ENCODE measurements around the gene RPS19BP1. TPM values are rescaled to one million over a fixed set of nuclear protein-coding genes. Genes with fewer than 3 reads are reported as not detected.
A peak's percentile ranks its signal among the peaks of the same experiment; 100 is the strongest.

RPS19BP1 gene
- total RNA-seq (2021; ENCODE audit: unreplicated experiment) (80.4 TPM), Bru-seq, nascent RNA (percentile 88 among the genes with signal in this experiment), BruChase-seq, experiment 1, labeled RNA remaining after a 6-hour chase (percentile 87 among the genes with signal in this experiment), BruChase-seq, experiment 2, labeled RNA remaining after a 2-hour chase (percentile 82 among the genes with signal in this experiment)
- polyA plus RNA-seq (2012), result 69.1 and 86.9 TPM in 2 replicates
- long read RNA-seq, transcript RPS19BP1-201 (4 exons, 927 nt), result major isoform, 57 of 64 reads
- long read RNA-seq, partial matches to known transcripts, result 0 of 64 reads
- long read RNA-seq, other reads (novel, unspliced or antisense), result 7 of 64 reads

GRCh38 chr22:39532215-39533073, at the start of gene RPS19BP1:
RPS19BP1 (minus strand) TSS chr22:39532748; CDS start chr22:39532738, 10 bp downstream.
- H3K9me3 ChIP-seq (ENCODE audit: control insufficient read depth in 1 of 2, insufficient read depth in 1 of 2, low read depth in 1 of 2, low read length in 2 of 2), result no peaks in the 10 kb centered on the region
- no TSS peak for BruUV-seq (replicated peaks)
- no peaks in the 10 kb centered on the region for H3K9me2 ChIP-seq (ENCODE audit: insufficient read depth)
- H3K79me2 ChIP-seq (ENCODE audit: insufficient read depth, low read length), result peaks cover 48% of the 10 kb centered on the region
- intact Hi-C loops (cut with micrococcal nuclease), result loop anchor here (2.0 to 10.0 kb wide), 3 partner anchors 134 to 815 kb away; partner anchors contain the start of genes ADSL and TAB1
- RAD21 ChIA-PET (ENCODE audit: low non-redundant PET in 1 of 2, low total read pairs in 2 of 2, uncharacterized antibody in 2 of 2, unreplicated experiment in 2 of 2), result no interaction called here
- H3K36me3 ChIP-seq (ENCODE audit: control insufficient read depth in 1 of 2, insufficient read depth in 2 of 2, low read length in 2 of 2), result peaks cover 4 to 24% of the 10 kb centered on the region in 2 experiments; a peak in 3 of 4 replicates
- H3K27ac ChIP-seq (ENCODE audit: low read depth, low read length), result peak within 1 kb of the TSS; percentile 94
- H2AFZ ChIP-seq (ENCODE audit: low read depth, low read length, poor library complexity, severe bottlenecking), result peak within 1 kb of the TSS; percentile 61
- H3K4me1 ChIP-seq (ENCODE audit: control insufficient read depth in 1 of 2, insufficient read depth in 2 of 2, low read length in 2 of 2), result peaks cover 36 to 57% of the 10 kb centered on the region in 2 experiments
- CTCF ChIA-PET, result interaction anchor here (0.6 to 2.0 kb wide), 2 partner anchors 36 to 492 kb away, joined by 3 to 5 read pairs; no protein-coding TSS in a partner anchor
- peak within 1 kb of the TSS; percentile 95 for H3K4me2 ChIP-seq (ENCODE audit: low read length)
- peak; percentile 83 for ATAC-seq
- POLR2A ChIA-PET, result interaction anchor here (0.5 to 1.2 kb wide), 3 partner anchors 12 to 511 kb away, joined by 3 to 4 read pairs (median 3); partner anchors contain the start of gene ATF4
- no peaks in the 10 kb centered on the region for H3K27me3 ChIP-seq (ENCODE audit: insufficient read depth, low read length)
- peaks cover 10% of the 10 kb centered on the region; the same call in 1 of the 2 replicates for H4K20me1 ChIP-seq (ENCODE audit: insufficient read depth)
- H3K4me3 ChIP-seq (replicated peaks in 1 of 2; ENCODE audit: low read depth in 1 of 2, low read length in 2 of 2), result peak within 1 kb of the TSS; percentile 97 to 100
- peak within 1 kb of the TSS; percentile 100 for H3K9ac ChIP-seq (ENCODE audit: low read length)
- peak; percentile 99 for DNase-seq (ENCODE audit: low read depth, low spot score)
- TF ChIP-seq EZH2 (IDR thresholded peaks at IDR 0.05), result no peak
- no peak for TF ChIP-seq EGR1 (IDR thresholded peaks at IDR 0.05; ENCODE audit: low read depth)
- TF ChIP-seq ZBTB33 (IDR thresholded peaks at IDR 0.05; ENCODE audit: extremely low read depth, insufficient replicate concordance, low read length), result no peak
- no peak for TF ChIP-seq JUND (IDR thresholded peaks at IDR 0.05)
- peak; percentile 63; the same call in 1 of the 2 replicates for TF ChIP-seq ZFX (IDR thresholded peaks at IDR 0.05)
- TF ChIP-seq MAX (IDR thresholded peaks at IDR 0.05), result no peak
- TF ChIP-seq REST (IDR thresholded peaks at IDR 0.05; ENCODE audit: low read depth), result no peak
- no peak for TF ChIP-seq ELF1 (IDR thresholded peaks at IDR 0.05; ENCODE audit: borderline replicate concordance, low read depth)
- TF ChIP-seq SP1 (IDR thresholded peaks at IDR 0.05; ENCODE audit: low read depth), result no peak
- no peak for TF ChIP-seq CTCF (IDR thresholded peaks at IDR 0.05 in 2 of 3, conservative IDR thresholded peaks at IDR 0.05 in 1 of 3; ENCODE audit: borderline replicate concordance in 1 of 3, insufficient read depth in 1 of 3, low read depth in 2 of 3, low read length in 2 of 3)
- TF ChIP-seq CEBPB (IDR thresholded peaks at IDR 0.05; ENCODE audit: low read depth), result no peak
- no peak for TF ChIP-seq EZH2phosphoT487 (IDR thresholded peaks at IDR 0.05; ENCODE audit: borderline replicate concordance)
- TF ChIP-seq SIN3A (IDR thresholded peaks at IDR 0.05; ENCODE audit: low read depth), result no peak
- TF ChIP-seq ZNF274 (IDR thresholded peaks at IDR 0.05; ENCODE audit: low read depth, low read length), result no peak
- TF ChIP-seq SRF (IDR thresholded peaks at IDR 0.05; ENCODE audit: low read depth), result no peak
- peak; percentile 80 for TF ChIP-seq POLR2A (IDR thresholded peaks at IDR 0.05; ENCODE audit: borderline replicate concordance, extremely low read depth, insufficient read depth, insufficient read length)
- peak; percentile 86 for TF ChIP-seq YY1 (IDR thresholded peaks at IDR 0.05; ENCODE audit: extremely low read depth, insufficient replicate concordance, low read depth, low read length)
